Neuronal stem cell (in vitro differentiated cells): ENCODE results near the gene RASSF6.
A peak's percentile ranks its signal among the peaks of the same experiment; 100 is the strongest.
"Not testable (repeated sequence)": the region's sequence is repeated elsewhere in the genome, so short reads cannot be mapped to it uniquely, and the experiment has no call there.

Experiments
- DNase-seq: peaks from one replicate; pipeline ENCODE4 v3.0.0-alpha.2; 2013; ENCODE audit warnings: low spot score
- H2AFZ ChIP-seq: one replicate; pipeline ENCODE4 v1.6.1; 2013; ENCODE audit warnings: mild to moderate bottlenecking, low read length, inconsistent platforms
- H2AK5ac ChIP-seq: 2 replicates; pipeline ENCODE4 v1.6.1; 2013; ENCODE audit warnings: low read depth, mild to moderate bottlenecking, inconsistent platforms, low read length, moderate library complexity, mixed read lengths
- H2BK120ac ChIP-seq: 2 replicates; pipeline ENCODE4 v1.6.1; 2013; ENCODE audit warnings: low read depth, mild to moderate bottlenecking, inconsistent platforms, low read length, moderate library complexity, mixed read lengths
- H2BK12ac ChIP-seq: one replicate; pipeline ENCODE4 v1.6.1; 2013; ENCODE audit warnings: low read length, inconsistent platforms
- H2BK15ac ChIP-seq: 2 replicates; pipeline ENCODE4 v1.6.1; 2013; ENCODE audit warnings: mild to moderate bottlenecking, low read length, inconsistent platforms, mixed read lengths
- H2BK5ac ChIP-seq: one replicate; pipeline ENCODE4 v1.6.1; 2013; ENCODE audit warnings: inconsistent platforms, mild to moderate bottlenecking, low read length, moderate library complexity
- H3K14ac ChIP-seq: one replicate; pipeline ENCODE4 v1.6.1; 2013; ENCODE audit warnings: low read length, inconsistent platforms
- H3K18ac ChIP-seq: 2 replicates; pipeline ENCODE4 v1.6.1; 2013; ENCODE audit warnings: low read length, inconsistent platforms
- H3K23ac ChIP-seq: 2 replicates; pipeline ENCODE4 v1.6.1; 2013; ENCODE audit warnings: low read depth, mild to moderate bottlenecking, mixed read lengths, low read length, inconsistent platforms; ENCODE audit not compliant: poor library complexity
- H3K27ac ChIP-seq: replicated peaks from 3 replicates; pipeline ENCODE4 v1.5.1; 2013; ENCODE audit warnings: low read length, inconsistent platforms
- H3K27me3 ChIP-seq, 3 experiments: 2 replicates each; pipeline ENCODE4 v1.6.1; 2013; ENCODE audit warnings: low read length in 3 of 3, mild to moderate bottlenecking in 2 of 3, inconsistent platforms in 1 of 3, low read depth in 1 of 3, mixed read lengths in 1 of 3, moderate library complexity in 1 of 3; ENCODE audit not compliant: control insufficient read depth in 3 of 3, insufficient read depth in 3 of 3
- H3K36me3 ChIP-seq, 2 donors: replicated peaks in 1 of 2; 2 replicates each; pipeline ENCODE4 v1.6.1; 2013; ENCODE audit warnings: low read length in 2 of 2; ENCODE audit not compliant: control insufficient read depth in 2 of 2, insufficient read depth in 2 of 2
- H3K4ac ChIP-seq: 2 replicates; pipeline ENCODE4 v1.6.1; 2013; ENCODE audit warnings: inconsistent platforms, mild to moderate bottlenecking, low read length, moderate library complexity
- H3K4me1 ChIP-seq, 2 donors: 1 replicate in 1 of 2; 2 replicates in 1 of 2; pipeline ENCODE4 v1.6.1; 2013; ENCODE audit warnings: low read length in 2 of 2, low read depth in 1 of 2; ENCODE audit not compliant: control insufficient read depth in 2 of 2, insufficient read depth in 1 of 2
- H3K4me2 ChIP-seq: one replicate; pipeline ENCODE4 v1.6.1; 2013; ENCODE audit warnings: mild to moderate bottlenecking, low read length, inconsistent platforms; ENCODE audit not compliant: insufficient read depth, poor library complexity, severe bottlenecking
- H3K4me3 ChIP-seq, 2 donors: 2 replicates each; pipeline ENCODE4 v1.5.1; 2013; ENCODE audit warnings: low read length in 2 of 2, mild to moderate bottlenecking in 2 of 2, inconsistent platforms in 1 of 2, moderate library complexity in 1 of 2
- H3K79me1 ChIP-seq: one replicate; pipeline ENCODE4 v1.6.1; 2013; ENCODE audit warnings: low read depth, mild to moderate bottlenecking, inconsistent platforms, low read length, moderate library complexity
- H3K9ac ChIP-seq: one replicate; pipeline ENCODE4 v1.6.1; 2013; ENCODE audit warnings: mild to moderate bottlenecking, low read depth, low read length, inconsistent platforms; ENCODE audit not compliant: poor library complexity
- H3K9me3 ChIP-seq, 2 donors: replicated peaks in 1 of 2; 2 replicates each; pipeline versions ENCODE3 to v1.6.1; 2013; ENCODE audit warnings: low read length in 2 of 2, mild to moderate bottlenecking in 2 of 2, inconsistent platforms in 1 of 2, low read depth in 1 of 2, mixed read lengths in 1 of 2, moderate library complexity in 1 of 2; ENCODE audit not compliant: control insufficient read depth in 2 of 2, insufficient read depth in 1 of 2
- H4K8ac ChIP-seq: one replicate; pipeline ENCODE4 v1.6.1; 2013; ENCODE audit warnings: low read depth, mild to moderate bottlenecking, inconsistent platforms, low read length, moderate library complexity
- H4K91ac ChIP-seq: one replicate; pipeline ENCODE4 v1.6.1; 2013; ENCODE audit warnings: low read length, low read depth, mild to moderate bottlenecking, inconsistent platforms; ENCODE audit not compliant: poor library complexity
- WGBS, 2 donors: extraction: QIAGEN DNeasy Blood & Tissue Kit; methylation state at CpG; one replicate each; pipeline ENCODE4 v1.1.7; 2013; ENCODE audit warnings: missing lambda C conversion rate in 2 of 2, mixed read lengths in 1 of 2; ENCODE audit not compliant: insufficient read length in 2 of 2, insufficient replicate concordance in 1 of 2; ENCODE audit errors: extremely low coverage in 2 of 2; 5-methylcytosine and 5-hydroxymethylcytosine counted together

Gene RASSF6

GRCh38 chr4:73573794-73574528, 46.3 kb downstream of the RASSF6 start:
- no peaks in the 10 kb centered on the region for H3K36me3 ChIP-seq
- no peak overlapping the region for H3K23ac ChIP-seq
- no peak overlapping the region for H2BK120ac ChIP-seq
- no peak overlapping the region for H2AFZ ChIP-seq
- no peak overlapping the region for H3K9ac ChIP-seq
- no peak overlapping the region for H4K8ac ChIP-seq
- peak overlapping the region; percentile 9 for H2AK5ac ChIP-seq
- peak overlapping the region; percentile 86 for H3K18ac ChIP-seq
- H2BK12ac ChIP-seq = no peak overlapping the region
- peak overlapping the region; percentile 59 for H4K91ac ChIP-seq
- H3K4me2 ChIP-seq = no peak overlapping the region
- no peak overlapping the region for H2BK5ac ChIP-seq
- no peak overlapping the region for H3K27ac ChIP-seq
- peak overlapping the region; percentile 8 for H2BK15ac ChIP-seq
- no CpG with 5 or more reads among the region's 8 CpGs for WGBS, 2 donors
- peak; percentile 84 for DNase-seq
- H3K27me3 ChIP-seq = no peaks in the 10 kb centered on the region
- no peaks in the 10 kb centered on the region for H3K79me1 ChIP-seq
- no peaks in the 10 kb centered on the region for H3K9me3 ChIP-seq
- no peak overlapping the region for H3K4me3 ChIP-seq
- peaks cover 2 to 3% of the 10 kb centered on the region in 2 donors for H3K4me1 ChIP-seq
- H3K14ac ChIP-seq = no peak overlapping the region
- H3K4ac ChIP-seq = no peak overlapping the region

DNA sequence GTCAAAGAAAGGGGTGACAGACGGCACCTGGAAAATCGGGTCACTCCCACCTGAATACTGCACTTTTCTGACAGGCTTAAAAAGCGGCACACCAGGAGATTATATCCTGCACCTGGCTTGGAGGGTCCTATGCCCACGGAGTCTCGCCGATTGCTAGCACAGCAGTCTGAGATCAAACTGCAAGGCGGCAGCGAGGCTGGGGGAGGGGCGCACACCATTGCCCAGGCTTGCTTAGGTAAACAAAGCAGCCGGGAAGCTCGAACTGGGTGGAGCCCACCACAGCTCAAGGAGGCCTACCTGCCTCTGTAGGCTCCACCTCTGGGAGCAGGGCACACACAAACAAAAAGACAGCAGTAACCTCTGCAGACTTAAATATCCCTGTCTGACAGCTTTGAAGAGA, 69.4 kb downstream of the RASSF6 start:
- H3K23ac ChIP-seq, H4K91ac ChIP-seq, H2BK15ac ChIP-seq, H2AK5ac ChIP-seq, H3K27me3 ChIP-seq, H4K8ac ChIP-seq, H3K4me2 ChIP-seq, H3K14ac ChIP-seq, H2AFZ ChIP-seq, H3K9me3 ChIP-seq, H3K4ac ChIP-seq, H3K18ac ChIP-seq, H3K9ac ChIP-seq, H3K36me3 ChIP-seq, H3K79me1 ChIP-seq, H2BK12ac ChIP-seq, H2BK5ac ChIP-seq, H2BK120ac ChIP-seq, H3K4me1 ChIP-seq, H3K4me3 ChIP-seq, H3K27ac ChIP-seq, DNase-seq: not testable (repeated sequence)
- no CpG with 5 or more reads among the region's 11 CpGs for WGBS, 2 donors

GRCh38 chr4:73544620-73545019, 75.6 kb downstream of the RASSF6 start:
- no CpG with 5 or more reads among the region's 2 CpGs for WGBS, 2 donors
- Histone ChIP-seq H3K4me1 (no peaks in the 10 kb centered on the region), H3K36me3 (no peaks in the 10 kb centered on the region)

DNA sequence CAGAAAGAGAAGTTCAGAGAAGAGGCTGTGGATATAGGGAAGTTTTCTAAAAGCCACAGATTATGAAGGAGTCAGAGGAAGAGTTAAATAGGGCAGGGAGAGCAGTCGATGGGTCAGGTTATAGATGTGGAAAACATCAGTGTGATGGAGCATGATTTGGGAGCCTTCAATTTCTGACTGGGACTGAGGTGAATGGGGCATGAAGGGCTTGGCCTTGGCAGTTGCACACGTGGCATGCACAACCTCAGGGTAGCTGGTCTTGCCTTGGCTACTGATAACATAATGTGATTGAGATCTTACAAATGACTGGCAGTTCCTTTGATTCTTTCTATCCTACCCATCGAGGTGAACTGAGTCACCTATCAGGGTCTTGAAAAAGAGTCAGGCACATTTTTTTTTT, 79.0 kb downstream of the RASSF6 start:
- H3K4me1 ChIP-seq = peaks cover 0 to 2% of the 10 kb centered on the region in 2 donors
- H2BK120ac ChIP-seq = no peak overlapping the region
- H2BK5ac ChIP-seq = no peak overlapping the region
- H3K14ac ChIP-seq = no peak overlapping the region
- H3K27ac ChIP-seq = no peak overlapping the region
- DNase-seq = no peak
- H3K36me3 ChIP-seq = no peaks in the 10 kb centered on the region
- WGBS, 2 donors = no CpG with 5 or more reads among the region's 3 CpGs
- no peaks in the 10 kb centered on the region for H3K9me3 ChIP-seq
- no peak overlapping the region for H2AK5ac ChIP-seq
- H3K4me2 ChIP-seq = no peak overlapping the region
- no peak overlapping the region for H2AFZ ChIP-seq
- no peak overlapping the region for H4K8ac ChIP-seq
- H3K9ac ChIP-seq = no peak overlapping the region
- H2BK15ac ChIP-seq = no peak overlapping the region
- H4K91ac ChIP-seq = no peak overlapping the region
- no peaks in the 10 kb centered on the region for H3K27me3 ChIP-seq
- H3K4ac ChIP-seq = no peak overlapping the region
- no peaks in the 10 kb centered on the region for H3K79me1 ChIP-seq
- H3K4me3 ChIP-seq = no peak overlapping the region
- no peak overlapping the region for H3K23ac ChIP-seq
- no peak overlapping the region for H2BK12ac ChIP-seq
- H3K18ac ChIP-seq = no peak overlapping the region

More at GRCh38 chr4:73544620-73545019, 75.6 kb downstream of the RASSF6 start:
- H3K4me3 ChIP-seq = no peak overlapping the region
- H3K4me2 ChIP-seq = no peak overlapping the region
- no peak overlapping the region for H2BK12ac ChIP-seq
- H3K9me3 ChIP-seq = no peaks in the 10 kb centered on the region
- H3K18ac ChIP-seq = peak overlapping the region; percentile 17
- H3K14ac ChIP-seq = no peak overlapping the region
- no peak overlapping the region for H2AK5ac ChIP-seq
- H3K23ac ChIP-seq = no peak overlapping the region
- no peak overlapping the region for H3K27ac ChIP-seq
- H3K27me3 ChIP-seq = no peaks in the 10 kb centered on the region
- no peak overlapping the region for H4K8ac ChIP-seq
- no peak overlapping the region for H4K91ac ChIP-seq
- H3K9ac ChIP-seq = no peak overlapping the region
- no peak overlapping the region for H3K4ac ChIP-seq
- H2BK120ac ChIP-seq = no peak overlapping the region
- no peak overlapping the region for H2AFZ ChIP-seq
- DNase-seq = no peak
- H2BK5ac ChIP-seq = no peak overlapping the region
- H2BK15ac ChIP-seq = no peak overlapping the region
- H3K79me1 ChIP-seq = no peaks in the 10 kb centered on the region
